CD8-positive, alpha-beta T cell (primary cell): Measurements from ENCODE around the gene KIFAP3. TPM values are rescaled to one million over a fixed set of nuclear protein-coding genes. Genes with fewer than 3 reads are reported as not detected.

Source experiments
- total RNA-seq, 46 experiments: library from RNA in 2 of 46; stranded (reverse) in 2 of 46; gene quantifications; one replicate each; pipeline ENCODE4 v1.2.3 and lab custom pipeline; 2021 to 2026

KIFAP3 gene
- total RNA-seq, 2 experiments from 2014 or later: 15.3 to 16.5 TPM

Other genes with a start within 250 kb of the KIFAP3 start
- gene SCYL3, start 180.8 kb downstream of the KIFAP3 start, total RNA-seq: 1 to 10 TPM; 3.3 to 3.7 TPM
- gene NTMT2, start 71.3 kb upstream of the KIFAP3 start, total RNA-seq: not detected